Jurkat, Clone E6-1 (cell line): ENCODE data around the gene COLGALT1.
A peak's percentile ranks its signal among the peaks of the same experiment; 100 is the strongest.
"Not testable (repeated sequence)": the region's sequence is repeated elsewhere in the genome, so short reads cannot be mapped to it uniquely, and the experiment has no call there.

Experiments used
- DNase-seq: peaks from one replicate; pipeline ENCODE4 v3.0.0-alpha.2; 2011; ENCODE audit warnings: low read depth, low spot score
- H3K4me3 ChIP-seq: 2 replicates; pipeline ENCODE4 v1.5.1; 2011; ENCODE audit warnings: mild to moderate bottlenecking, low read length, control low read depth, moderate library complexity

COLGALT1 gene

DNA sequence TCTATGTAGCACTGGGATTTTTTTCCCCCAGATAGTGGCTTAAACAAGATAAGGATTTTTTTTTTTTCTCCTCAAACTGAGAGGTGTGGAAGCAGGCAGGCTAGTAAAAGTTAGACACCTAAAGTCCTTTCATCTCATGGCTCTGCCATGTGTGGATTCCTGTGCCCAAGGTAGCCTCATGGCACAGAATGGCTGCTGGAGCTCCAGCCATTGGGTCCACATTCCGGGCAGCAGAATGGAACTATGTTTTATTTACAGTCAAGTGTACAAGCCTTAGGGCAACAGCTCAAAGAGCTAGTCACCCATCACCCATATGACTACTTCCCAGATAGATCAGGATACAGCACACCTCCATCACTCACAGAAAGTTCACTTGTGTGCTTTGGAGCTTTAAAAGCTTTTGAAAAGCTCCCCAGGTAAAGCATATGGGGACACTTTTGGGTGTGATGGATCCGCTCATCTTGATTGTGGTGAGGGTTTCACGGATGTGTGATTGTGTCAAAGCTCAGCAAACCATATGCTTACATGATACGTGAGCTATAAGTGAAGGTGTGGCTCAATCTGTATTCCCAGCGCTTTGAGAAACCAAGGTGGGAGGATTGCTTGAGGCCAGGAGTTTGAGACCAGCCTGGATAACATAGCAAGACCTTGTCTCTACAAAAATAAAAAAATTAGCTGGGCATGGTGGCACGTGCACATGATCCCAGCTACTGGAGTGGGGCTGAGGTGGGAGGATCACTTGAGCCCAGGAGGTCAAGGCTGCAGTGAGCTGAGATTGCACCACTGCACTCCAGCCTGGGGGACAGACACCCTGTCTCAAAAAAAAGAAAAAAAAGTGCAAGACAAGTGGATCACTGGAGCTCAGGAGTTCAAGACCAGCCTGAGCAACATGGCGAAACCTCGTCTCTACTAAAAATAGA is 25.9 kb upstream of the COLGALT1 start:
- H3K4me3 ChIP-seq: no peak overlapping the region
- DNase-seq: no peak

DNA sequence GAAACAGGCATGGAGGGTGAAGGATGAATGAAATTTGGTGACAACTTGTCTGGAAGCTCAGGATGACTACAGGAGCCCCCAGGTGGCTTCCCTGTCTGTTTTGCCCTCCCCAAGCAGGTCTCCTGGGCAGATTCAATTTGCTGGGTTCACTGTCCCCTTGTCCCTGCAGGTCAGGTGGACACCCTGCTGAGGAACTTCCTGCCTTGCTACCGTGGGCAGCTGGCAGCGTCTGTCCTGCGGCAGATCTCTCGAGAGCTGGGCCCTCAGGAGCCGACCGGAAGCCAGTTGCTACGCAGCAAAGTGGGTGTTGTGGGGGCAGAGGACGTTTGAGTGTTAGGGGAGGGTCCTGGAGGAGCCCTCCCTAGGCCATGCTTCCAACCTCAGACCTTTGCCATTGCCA is 24.9 kb upstream of the COLGALT1 start:
- no peak overlapping the region for H3K4me3 ChIP-seq
- no peak for DNase-seq

DNA sequence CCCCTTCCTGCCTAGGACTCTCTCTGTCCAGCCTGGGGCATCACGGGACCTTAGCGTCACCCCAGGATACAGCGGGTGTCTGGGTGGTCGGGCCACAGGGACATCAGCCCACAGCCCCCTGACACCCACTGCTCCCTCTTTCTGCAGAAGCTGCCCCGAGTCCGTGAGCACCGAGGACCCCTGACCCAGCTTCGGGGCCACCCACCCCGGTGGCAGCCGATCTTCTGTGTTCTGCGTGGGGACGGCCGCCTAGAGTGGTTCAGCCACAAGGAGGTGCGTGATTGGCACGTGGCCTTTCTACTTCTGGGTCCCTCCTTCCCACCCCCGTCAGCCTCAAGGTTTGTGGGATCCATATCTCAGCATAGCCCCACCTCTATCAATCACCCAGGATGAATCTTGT is 23.3 kb upstream of the COLGALT1 start:
- DNase-seq: no peak
- no peak overlapping the region for H3K4me3 ChIP-seq

DNA sequence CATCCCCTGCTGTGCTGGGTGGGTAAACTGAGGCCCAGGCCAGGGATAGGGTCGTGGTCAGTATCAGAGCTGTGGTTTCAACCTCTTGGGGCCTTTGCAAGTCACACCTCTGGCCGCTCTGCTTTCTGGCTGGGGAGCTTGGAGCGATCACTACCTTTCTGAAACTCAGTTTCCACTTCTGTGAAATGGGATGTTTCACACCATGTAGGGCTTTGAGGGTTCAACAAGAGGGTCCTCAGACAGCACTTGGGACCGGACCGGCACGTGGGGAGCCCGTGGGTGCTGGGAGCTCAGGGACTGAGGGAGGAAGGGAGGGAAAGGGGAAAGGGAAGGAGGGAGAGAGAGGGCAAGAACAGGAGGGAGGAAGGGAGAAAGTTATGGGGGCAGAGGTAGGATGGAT is 22.9 kb upstream of the COLGALT1 start:
- DNase-seq: no peak
- H3K4me3 ChIP-seq: no peak overlapping the region

DNA sequence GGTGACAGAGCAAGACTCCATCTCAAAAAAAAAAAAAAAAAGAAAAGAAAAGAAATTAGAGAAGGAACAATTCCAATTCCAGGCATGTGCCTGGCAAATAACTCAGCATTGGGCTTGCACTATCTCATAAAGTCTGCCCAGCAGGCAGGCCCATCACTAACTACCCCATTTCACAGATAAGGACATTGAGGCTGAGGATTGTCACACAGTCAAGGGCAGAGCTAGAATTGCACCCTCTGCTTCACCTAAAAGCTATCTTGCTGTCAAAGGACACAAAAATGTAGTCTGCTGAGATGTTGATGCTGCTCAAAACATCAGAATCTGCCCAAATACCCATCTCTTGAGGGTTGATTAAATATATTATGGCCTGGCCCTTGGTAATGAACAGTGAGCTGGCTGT is 20.7 kb upstream of the COLGALT1 start:
- DNase-seq: no peak
- H3K4me3 ChIP-seq: no peak overlapping the region

DNA sequence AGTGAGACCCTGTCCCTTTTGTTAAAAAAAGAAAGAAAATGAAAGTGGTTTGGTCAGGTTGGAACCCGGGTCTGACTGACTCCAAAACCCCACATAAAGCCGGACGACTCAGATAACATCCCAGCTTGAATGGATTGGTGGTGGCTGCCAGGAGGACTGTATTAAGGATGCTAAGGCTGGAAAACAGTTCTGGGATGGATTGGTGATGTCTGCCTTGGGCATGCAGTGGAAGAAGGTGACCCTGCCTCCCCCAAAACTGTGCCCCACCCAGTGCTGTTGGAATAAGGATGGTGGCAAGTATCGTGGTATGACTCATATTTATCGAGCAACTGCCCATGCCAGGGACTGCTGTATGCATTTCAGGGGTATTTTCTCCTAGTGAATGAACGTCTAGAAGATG is 18.5 kb upstream of the COLGALT1 start:
- no peak for DNase-seq
- no peak overlapping the region for H3K4me3 ChIP-seq

DNA sequence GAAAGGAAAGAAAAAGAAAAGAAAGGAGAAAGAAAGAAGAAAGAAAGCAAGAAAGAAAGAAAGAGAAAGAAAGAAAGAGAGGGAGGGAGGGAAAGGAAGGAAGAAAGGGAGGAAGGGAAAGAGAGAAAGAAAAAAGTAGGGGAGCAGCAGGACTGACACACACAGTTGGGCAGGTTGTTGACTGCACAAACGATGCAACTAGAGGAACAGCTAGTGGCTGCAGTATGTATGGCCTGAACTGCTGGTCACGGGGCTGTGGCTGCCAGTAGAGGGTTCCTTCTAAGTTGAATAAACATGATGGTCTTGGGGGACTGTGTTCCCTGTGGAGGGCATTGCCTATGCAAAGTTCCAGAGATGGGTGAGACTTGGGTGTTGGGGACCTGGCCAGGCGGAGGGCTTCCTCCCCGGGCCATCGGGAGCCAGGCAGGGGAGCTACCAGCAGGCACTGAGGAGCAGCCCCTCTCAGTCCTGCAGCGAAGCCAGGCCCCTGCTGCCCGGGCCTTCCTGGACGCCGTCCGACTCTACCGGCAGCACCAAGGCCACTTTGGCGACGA is 16.7 kb upstream of the COLGALT1 start:
- no peak for DNase-seq
- peak overlapping the region; percentile 50 for H3K4me3 ChIP-seq

DNA sequence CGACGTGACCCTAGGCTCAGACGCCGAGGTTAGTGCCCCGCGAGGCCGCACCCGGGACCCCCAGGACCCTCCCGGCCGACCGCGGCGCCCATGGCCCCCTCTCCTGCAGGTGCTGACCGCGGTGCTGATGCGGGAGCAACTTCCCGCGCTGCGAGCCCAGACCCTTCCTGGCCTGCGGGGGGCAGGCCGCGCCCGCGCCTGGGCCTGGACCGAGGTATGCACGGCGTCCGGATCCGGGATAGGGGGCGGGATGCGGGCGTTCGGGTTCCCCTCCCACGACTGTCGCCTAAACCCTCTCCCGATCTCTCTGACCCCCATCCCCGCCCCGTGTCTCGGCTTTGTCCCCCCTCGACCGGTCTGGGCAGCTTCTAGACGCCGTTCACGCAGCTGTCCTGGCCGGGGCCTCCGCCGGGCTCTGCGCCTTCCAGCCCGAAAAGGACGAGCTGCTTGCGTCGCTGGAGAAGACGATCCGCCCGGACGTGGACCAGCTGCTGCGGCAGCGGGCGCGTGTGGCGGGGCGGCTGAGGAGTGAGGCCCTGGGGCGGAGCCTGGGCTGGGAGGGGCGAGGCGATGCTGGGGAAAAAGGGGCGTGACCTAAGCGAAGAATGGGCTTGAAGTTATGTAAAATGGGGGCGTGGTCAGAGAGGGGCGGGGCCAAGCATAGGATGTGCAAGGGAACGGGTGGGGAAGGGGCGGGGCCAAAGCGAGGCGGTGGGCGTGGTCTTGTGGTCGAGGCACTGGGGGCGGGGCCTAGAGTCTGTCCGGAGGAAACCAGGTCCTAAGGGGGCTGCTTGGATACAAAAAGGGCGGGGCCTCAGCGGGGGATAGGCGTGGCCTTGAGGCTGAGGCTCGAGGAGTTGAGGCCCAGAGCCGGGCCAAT is 16.0 kb upstream of the COLGALT1 start:
- peak; percentile 97 for DNase-seq
- H3K4me3 ChIP-seq: peak overlapping the region; percentile 50

DNA sequence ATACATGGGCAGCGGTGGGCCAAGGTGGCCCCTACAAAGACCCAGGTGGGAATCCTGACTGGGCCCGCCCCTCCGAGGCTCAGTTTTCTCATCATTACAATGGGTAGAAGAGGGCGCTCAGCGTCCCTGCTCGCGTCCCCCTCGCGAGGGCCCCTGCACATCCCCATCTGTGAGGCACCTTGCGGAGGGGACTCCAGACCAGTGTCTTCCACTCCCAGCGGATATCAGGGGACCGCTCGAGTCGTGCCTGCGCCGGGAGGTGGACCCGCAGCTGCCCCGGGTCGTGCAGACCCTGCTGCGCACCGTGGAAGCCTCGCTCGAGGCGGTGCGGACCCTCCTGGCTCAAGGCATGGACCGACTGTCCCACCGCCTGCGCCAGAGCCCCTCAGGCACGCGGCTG is 15.3 kb upstream of the COLGALT1 start:
- DNase-seq: no peak
- no peak overlapping the region for H3K4me3 ChIP-seq

DNA sequence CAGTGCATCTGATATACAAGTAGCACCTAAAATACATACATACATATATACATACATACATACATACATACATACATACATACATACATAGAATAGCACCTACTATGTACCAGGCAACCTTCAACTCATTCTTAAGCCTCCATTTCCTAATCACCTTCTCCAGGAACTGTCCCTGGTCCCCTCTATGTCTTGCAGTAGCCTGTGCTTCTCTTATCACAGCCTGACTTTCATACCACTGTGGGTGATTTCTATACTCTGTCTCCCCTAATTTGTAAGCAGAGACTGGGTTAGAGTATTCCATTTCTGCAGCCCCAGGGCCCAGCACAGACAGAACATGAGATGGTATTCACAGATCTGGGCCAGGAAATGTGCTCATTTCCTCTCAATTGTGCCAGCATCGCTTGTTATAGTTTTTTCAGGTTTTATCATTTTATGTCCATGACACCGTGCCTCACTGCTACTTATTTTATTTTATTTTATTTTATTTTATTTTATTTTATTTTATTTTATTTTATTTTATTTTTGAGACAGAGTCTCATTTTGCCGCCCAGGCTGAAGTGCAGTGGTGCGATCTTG is 14.2 kb upstream of the COLGALT1 start:
- H3K4me3 ChIP-seq: no peak overlapping the region
- no peak for DNase-seq

DNA sequence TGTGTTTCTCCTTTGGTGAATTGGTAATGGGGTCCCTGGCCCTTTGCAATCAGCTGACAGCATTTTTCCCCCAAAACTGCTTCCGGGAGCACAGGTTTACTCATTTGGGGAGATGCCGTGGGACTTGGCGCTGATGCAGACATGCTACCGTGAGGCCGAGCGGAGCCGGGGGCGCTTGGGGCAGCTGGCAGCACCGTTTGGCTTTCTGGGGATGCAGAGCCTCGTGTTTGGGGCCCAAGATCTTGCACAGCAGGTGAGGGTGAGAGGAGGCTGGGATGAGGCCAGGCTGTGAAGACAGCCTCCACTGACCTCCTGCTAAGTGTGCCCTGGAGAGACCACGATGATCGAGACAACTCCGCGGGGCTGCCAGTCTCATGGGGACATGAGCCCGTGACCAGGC is 13.4 kb upstream of the COLGALT1 start:
- no peak for DNase-seq

DNA sequence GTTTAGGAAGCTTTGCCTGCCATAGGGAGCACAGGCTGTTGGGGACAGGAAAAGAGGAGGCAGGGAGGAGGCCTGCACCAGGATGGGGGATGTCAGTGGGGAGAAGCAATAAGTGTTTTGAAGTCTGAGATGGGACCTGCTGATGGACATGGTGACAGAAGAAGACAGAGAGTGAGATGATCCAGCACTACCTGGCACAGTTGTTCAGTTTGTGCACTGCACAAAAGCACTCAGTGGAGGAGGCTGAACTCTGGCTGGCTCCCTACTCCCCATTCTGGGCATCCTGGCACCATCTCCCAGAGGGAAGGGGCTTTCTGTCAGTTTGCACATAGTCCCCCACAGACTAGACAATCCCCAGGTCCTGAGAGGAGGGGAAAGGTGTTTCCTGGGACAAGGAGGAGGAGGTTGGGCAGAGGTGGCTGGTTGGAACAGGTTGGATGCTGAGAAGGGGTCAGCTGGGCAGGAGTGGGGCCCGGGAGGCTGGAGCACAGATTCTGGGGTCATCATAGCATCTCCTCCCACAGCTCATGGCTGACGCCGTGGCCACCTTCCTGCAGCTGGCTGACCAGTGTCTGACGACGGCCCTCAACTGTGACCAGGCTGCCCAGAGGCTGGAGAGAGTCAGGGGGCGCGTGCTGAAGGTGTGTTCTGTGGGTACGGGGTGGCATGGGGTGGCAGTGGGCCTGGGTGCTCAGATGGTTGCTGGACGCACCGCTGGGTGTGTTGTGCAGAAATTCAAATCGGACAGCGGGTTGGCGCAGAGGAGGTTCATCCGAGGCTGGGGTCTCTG is 12.5 kb upstream of the COLGALT1 start:
- H3K4me3 ChIP-seq: no peak overlapping the region
- no peak for DNase-seq

More for the DNA sequence above, 13.4 kb upstream of the COLGALT1 start:
- no peak overlapping the region for H3K4me3 ChIP-seq

DNA sequence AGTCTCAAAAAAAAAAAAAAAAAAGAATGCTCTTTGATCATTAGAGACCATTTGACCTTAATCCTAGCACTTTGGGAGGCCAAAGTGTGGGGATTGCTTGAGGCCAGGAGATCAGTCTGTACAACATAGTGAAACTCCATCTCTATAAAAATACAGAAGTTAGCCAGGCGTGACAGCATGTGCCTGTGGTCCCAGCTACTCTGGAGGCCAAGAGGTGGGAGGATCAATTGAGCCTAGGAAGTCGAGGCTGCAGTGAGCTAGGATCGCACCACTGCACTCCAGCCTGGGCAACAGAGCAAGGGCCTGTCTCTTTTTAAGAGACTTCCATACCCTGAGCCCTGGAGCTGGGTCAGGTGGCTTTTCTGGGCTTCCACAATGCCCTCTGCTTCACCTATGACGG is 11.5 kb upstream of the COLGALT1 start:
- H3K4me3 ChIP-seq: no peak overlapping the region
- no peak for DNase-seq

DNA sequence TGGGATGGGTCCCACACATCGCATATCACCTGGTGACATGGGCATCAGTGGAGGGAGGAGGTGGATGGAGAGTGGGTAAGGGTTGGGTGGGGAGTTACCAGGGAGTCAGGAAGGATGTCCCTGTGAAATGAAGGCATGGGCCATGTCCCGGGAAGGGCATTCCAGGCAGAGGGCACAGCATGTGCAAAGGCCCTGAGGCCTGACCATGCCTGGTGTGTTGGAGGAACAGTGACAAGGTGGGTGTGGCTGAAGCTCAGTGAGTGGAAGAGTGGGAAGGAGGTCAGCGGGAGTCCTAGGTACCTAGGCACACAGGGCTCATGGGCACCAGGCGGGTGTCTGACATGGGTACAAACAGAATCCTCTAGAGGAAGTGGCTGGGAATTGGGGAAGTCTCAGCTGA is 11.0 kb upstream of the COLGALT1 start:
- DNase-seq: no peak

DNA sequence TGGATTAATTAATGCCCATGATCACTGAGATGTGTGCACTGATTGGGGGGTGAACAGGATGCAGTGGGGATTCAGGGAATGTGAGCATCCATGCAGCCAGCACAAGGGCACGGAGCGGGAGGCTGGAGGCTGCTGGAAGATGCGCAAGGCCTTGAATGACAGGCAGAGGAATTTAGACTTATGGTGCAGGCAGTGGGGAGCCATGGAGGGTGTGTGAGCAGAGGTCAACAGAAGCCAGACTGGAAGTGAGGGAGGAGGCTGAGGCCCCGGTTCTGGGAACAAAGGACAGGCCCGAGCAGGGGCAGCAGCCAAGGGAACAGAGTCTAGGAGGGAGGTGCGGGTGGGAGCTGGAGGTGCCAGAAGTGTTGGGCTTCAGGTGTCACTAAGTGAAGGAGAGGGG is 7.3 kb upstream of the COLGALT1 start:
- H3K4me3 ChIP-seq: no peak overlapping the region
- no peak for DNase-seq

More for the DNA sequence above, 11.0 kb upstream of the COLGALT1 start:
- no peak overlapping the region for H3K4me3 ChIP-seq

DNA sequence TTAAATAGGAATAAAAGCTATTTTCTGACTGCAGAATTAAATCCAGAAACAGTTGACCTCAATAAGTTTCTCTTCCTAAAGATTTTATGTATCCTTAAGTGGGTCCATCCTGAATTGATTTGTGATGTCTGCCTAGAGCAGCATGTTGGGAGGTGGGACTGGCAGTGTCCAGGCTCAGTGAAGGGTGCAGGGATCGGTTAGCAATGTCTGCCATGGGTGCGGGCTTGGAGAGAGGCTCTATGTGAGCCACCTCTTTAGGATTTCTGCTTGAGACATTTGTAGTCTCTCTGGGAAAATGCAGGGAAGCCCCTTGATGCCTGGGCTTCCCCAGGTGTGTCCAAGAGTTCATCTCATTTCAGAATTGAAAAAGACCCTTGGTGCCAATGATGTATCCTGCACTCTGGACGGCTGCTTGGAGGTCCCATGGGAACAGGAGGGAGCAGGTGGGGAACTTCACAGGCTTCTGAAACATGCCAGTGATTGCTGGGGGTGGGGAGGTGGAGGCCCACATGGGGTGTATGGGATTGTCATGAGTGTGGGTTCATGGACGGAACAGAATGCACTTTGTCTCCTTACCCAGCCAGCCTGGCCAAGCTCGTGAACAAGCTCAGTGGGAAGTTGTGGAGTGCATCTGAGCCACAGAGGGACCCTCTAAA is 6.2 kb upstream of the COLGALT1 start:
- no peak for DNase-seq
- no peak overlapping the region for H3K4me3 ChIP-seq

DNA sequence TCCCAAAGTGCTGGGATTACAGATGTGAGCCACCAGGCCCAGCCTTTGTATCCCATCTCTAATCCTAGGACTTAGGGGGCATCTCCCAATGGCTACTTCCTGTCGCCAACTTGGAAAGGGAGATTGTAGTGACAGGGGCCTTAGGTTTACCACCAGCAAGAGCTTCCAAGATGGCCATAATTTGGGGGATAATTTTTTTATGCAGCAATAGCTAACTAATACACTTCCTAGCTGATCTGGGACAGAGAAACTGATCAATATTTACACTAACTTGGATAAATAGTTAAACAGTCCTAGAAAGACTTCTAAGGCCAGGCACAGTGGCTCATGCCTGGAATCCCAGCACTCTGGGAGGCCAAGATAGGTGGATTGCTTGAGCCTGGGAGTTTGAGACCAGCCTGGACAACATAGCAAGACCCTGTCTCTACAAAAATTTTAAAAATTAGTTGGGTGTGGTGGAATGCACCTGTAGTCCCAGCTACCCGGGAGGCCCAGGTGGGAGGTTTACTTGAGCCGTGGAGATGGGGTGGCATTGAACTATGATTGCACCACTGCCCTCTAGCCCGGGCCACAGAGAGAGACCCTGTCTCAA is 5.3 kb upstream of the COLGALT1 start:
- DNase-seq: no peak
- no peak overlapping the region for H3K4me3 ChIP-seq

DNA sequence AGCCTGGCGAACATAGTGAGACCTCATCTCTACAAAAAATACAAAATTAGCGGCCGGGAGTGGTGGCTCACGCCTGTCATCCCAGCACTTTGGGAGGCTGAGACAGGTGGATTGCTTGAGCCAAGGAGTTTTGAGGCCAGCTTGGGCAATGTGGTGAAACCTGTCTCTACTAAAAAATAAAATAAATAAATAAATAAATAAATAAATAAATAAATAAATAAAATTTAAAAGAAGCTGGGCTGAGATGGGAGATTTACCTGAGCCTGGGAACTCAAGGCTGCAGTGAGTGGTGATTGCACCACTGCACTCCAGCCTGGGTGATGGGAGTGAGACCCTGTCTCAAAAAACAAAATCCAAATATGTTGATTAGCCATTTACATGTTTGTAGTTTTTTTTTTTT is 2.7 kb upstream of the COLGALT1 start:
- H3K4me3 ChIP-seq, DNase-seq: not testable (repeated sequence)
